Measurements from ENCODE around the gene IL3. TPM values are rescaled to one million over a fixed set of nuclear protein-coding genes. Genes with fewer than 3 reads are reported as not detected.

IL3 gene
- total RNA-seq, 1 experiment from 2014 or later: not detected

- no peak overlapping the region for H3K4me3 ChIP-seq (ENCODE audit: low read depth, low read length)
- H3K36me3 ChIP-seq (ENCODE audit: control insufficient read depth, insufficient read depth, low read length): no peaks in the 10 kb centered on the region
- no peak for TF ChIP-seq CTCF (IDR thresholded peaks at IDR 0.05; ENCODE audit: insufficient read depth in 1 of 2, low read depth in 1 of 2, low read length in 1 of 2, severe bottlenecking in 1 of 2, unreplicated experiment in 1 of 2)
- H3K9me3 ChIP-seq: no peaks in the 10 kb centered on the region
- Mint-ChIP-seq H3K27ac (ENCODE audit: unreplicated experiment) (no peak overlapping the region), H3K9me3 (ENCODE audit: unreplicated experiment) (no peaks in the 10 kb centered on the region), H3K27me3 (ENCODE audit: insufficient read depth, unreplicated experiment) (peaks cover 3% of the 10 kb centered on the region), H3K36me3 (ENCODE audit: insufficient read depth, unreplicated experiment) (no peaks in the 10 kb centered on the region), H3K4me1 (ENCODE audit: low read depth, unreplicated experiment) (no peaks in the 10 kb centered on the region), H3K4me3 (ENCODE audit: unreplicated experiment) (no peak overlapping the region)
- no TSS peak for BruUV-seq (replicated peaks)
- ChIA-PET CTCF (no interaction called here), POLR2A (interaction anchor here (0.6 kb wide), 1 partner anchor 1248 kb away, joined by 3 read pairs; no protein-coding TSS in a partner anchor)
- no peaks in the 10 kb centered on the region for H3K4me1 ChIP-seq
- no peaks in the 10 kb centered on the region for H3K27me3 ChIP-seq (replicated peaks; ENCODE audit: control insufficient read depth, insufficient read depth, low read length)
- DNase-seq: no peak
- intact Hi-C loops (cut with micrococcal nuclease; ENCODE audit: unreplicated experiment): no loop called here
Observed at GRCh38 chr5:132096904-132097303, 36.4 kb downstream of the IL3 start.

- Histone ChIP-seq H3K4me1 (no peaks in the 10 kb centered on the region), H3K9me3 (no peaks in the 10 kb centered on the region), H3K36me3 (ENCODE audit: control insufficient read depth, insufficient read depth, low read length) (no peaks in the 10 kb centered on the region), H3K27me3 (replicated peaks; ENCODE audit: control insufficient read depth, insufficient read depth, low read length) (no peaks in the 10 kb centered on the region), H3K4me3 (ENCODE audit: low read depth, low read length) (no peak overlapping the region)
- H3K27me3 Mint-ChIP-seq (ENCODE audit: insufficient read depth, unreplicated experiment): peaks cover 3% of the 10 kb centered on the region
- no peaks in the 10 kb centered on the region for H3K9me3 Mint-ChIP-seq (ENCODE audit: unreplicated experiment)
- no peak overlapping the region for H3K27ac Mint-ChIP-seq (ENCODE audit: unreplicated experiment)
- BruUV-seq (replicated peaks): no TSS peak
- no peak overlapping the region for H3K4me3 Mint-ChIP-seq (ENCODE audit: unreplicated experiment)
- no peaks in the 10 kb centered on the region for H3K4me1 Mint-ChIP-seq (ENCODE audit: low read depth, unreplicated experiment)
- no peak for DNase-seq
- intact Hi-C loops (cut with micrococcal nuclease; ENCODE audit: unreplicated experiment): no loop called here
- ChIA-PET POLR2A (no interaction called here), CTCF (no interaction called here)
- TF ChIP-seq CTCF (IDR thresholded peaks at IDR 0.05; ENCODE audit: insufficient read depth in 1 of 2, low read depth in 1 of 2, low read length in 1 of 2, severe bottlenecking in 1 of 2, unreplicated experiment in 1 of 2): no peak
- no peaks in the 10 kb centered on the region for H3K36me3 Mint-ChIP-seq (ENCODE audit: insufficient read depth, unreplicated experiment)
Observed at GRCh38 chr5:132098151-132098594, 37.7 kb downstream of the IL3 start.

GRCh38 chr5:132098621-132099020, 38.2 kb downstream of the IL3 start:
- intact Hi-C loops (cut with micrococcal nuclease; ENCODE audit: unreplicated experiment): no loop called here
- Mint-ChIP-seq H3K27me3 (ENCODE audit: insufficient read depth, unreplicated experiment) (peaks cover 3% of the 10 kb centered on the region), H3K27ac (ENCODE audit: unreplicated experiment) (no peak overlapping the region), H3K4me3 (ENCODE audit: unreplicated experiment) (no peak overlapping the region), H3K36me3 (ENCODE audit: insufficient read depth, unreplicated experiment) (no peaks in the 10 kb centered on the region), H3K4me1 (ENCODE audit: low read depth, unreplicated experiment) (no peaks in the 10 kb centered on the region), H3K9me3 (ENCODE audit: unreplicated experiment) (no peaks in the 10 kb centered on the region)
- Histone ChIP-seq H3K36me3 (ENCODE audit: control insufficient read depth, insufficient read depth, low read length) (no peaks in the 10 kb centered on the region), H3K27me3 (replicated peaks; ENCODE audit: control insufficient read depth, insufficient read depth, low read length) (no peaks in the 10 kb centered on the region), H3K4me3 (ENCODE audit: low read depth, low read length) (no peak overlapping the region), H3K4me1 (no peaks in the 10 kb centered on the region), H3K9me3 (no peaks in the 10 kb centered on the region)
- ChIA-PET POLR2A (no interaction called here), CTCF (no interaction called here)
- no peak for DNase-seq
- BruUV-seq (replicated peaks): no TSS peak
- no peak for TF ChIP-seq CTCF (IDR thresholded peaks at IDR 0.05; ENCODE audit: insufficient read depth in 1 of 2, low read depth in 1 of 2, low read length in 1 of 2, severe bottlenecking in 1 of 2, unreplicated experiment in 1 of 2)
